ENCODE results near the gene ENTPD2.
"Not testable (repeated sequence)": the region's sequence is repeated elsewhere in the genome, so short reads cannot be mapped to it uniquely, and the experiment has no call there.

The ENTPD2 gene

DNA sequence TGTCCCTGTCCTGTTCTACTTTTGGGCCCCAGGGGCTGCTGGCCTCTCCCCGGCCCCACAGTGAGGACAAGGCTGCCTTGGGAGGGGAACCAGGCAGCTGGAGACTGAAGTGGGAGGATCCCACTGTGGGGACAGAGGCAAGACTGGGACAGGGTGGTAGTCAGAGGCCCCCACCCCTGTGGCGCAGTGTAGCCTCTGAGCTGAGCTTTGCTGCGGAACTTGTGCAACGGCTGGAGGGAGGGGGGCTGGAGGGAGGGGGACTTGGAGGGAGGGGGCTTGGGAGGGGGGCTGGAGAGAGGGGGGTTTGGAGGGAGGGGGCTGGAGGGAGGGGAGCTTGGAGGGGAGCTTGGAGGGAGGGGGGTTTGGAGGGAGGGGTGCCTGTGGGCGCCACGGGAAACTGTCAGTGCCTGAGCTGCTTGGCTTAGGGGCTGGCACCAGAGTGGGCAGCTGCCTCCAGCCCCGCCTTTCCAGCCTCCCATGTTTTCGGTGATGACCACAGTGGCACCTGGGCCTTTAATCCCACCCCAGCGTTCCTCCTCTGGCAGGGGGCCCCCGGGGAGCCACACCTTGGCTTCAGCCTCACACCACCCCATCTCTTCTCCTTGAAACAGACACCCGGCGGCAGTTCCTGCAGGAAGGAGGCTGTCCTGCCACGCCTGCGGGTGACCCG lies 19.7 kb downstream of the ENTPD2 start:
- no peaks in the 10 kb centered on the region for H3K36me3 Mint-ChIP-seq (ENCODE audit: low read depth)
- no peaks in the 10 kb centered on the region for H3K9me3 Mint-ChIP-seq
- H3K27ac Mint-ChIP-seq: peak overlapping the region; percentile 63
- no peaks in the 10 kb centered on the region for H3K27me3 Mint-ChIP-seq
- H3K4me3 Mint-ChIP-seq: peak overlapping the region; percentile 53
- peaks cover 47% of the 10 kb centered on the region for H3K4me1 Mint-ChIP-seq (ENCODE audit: low read depth)

DNA sequence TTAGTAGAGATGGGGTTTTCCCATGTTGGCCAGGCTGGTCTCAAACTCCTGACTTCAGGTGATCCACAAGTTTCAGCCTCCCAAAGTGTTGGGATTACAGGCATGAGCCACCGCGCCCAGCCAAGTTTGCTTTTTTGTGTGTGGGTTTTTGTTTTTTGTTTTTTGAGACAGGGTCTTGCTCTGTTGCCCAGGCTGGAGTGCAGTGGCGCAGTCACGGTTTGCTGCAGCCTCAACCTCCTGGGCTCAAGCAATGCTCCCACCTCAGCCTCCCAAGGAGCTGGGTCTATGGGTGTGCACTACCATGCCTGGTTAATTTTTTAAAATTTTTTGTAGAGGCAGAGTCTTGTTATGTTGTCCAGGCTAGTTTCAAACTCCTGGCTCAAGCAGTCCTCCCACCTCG lies 20.4 kb downstream of the ENTPD2 start:
- H3K36me3 Mint-ChIP-seq (ENCODE audit: low read depth); H3K27ac Mint-ChIP-seq; H3K9me3 Mint-ChIP-seq; H3K4me3 Mint-ChIP-seq; H3K27me3 Mint-ChIP-seq: not testable (repeated sequence)
- peaks cover 53% of the 10 kb centered on the region for H3K4me1 Mint-ChIP-seq (ENCODE audit: low read depth)

DNA sequence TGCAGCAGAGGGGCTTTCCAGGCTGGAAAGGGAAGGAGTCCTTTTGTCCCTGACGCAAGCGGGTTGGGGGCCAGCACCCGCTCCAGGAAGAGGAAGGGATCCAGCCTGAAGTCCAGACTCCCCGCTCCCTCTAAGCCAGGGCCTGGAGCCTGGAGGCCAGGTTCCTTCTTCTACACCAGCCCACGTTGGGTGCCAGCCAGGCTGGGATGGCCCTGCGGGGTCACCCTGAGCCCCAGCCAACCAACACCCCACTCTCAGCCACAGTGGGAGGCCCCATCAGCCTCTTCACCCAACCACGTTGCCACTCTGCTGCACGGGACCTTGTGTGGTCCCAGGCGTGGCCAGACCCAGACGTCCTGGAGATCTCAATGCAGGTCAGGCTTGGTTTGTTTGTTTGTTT lies 21.0 kb downstream of the ENTPD2 start:
- no peaks in the 10 kb centered on the region for H3K9me3 Mint-ChIP-seq
- no peaks in the 10 kb centered on the region for H3K27me3 Mint-ChIP-seq
- no peaks in the 10 kb centered on the region for H3K36me3 Mint-ChIP-seq (ENCODE audit: low read depth)
- peak overlapping the region; percentile 40 for H3K4me3 Mint-ChIP-seq
- H3K4me1 Mint-ChIP-seq (ENCODE audit: low read depth): peaks cover 53% of the 10 kb centered on the region
- H3K27ac Mint-ChIP-seq: no peak overlapping the region

DNA sequence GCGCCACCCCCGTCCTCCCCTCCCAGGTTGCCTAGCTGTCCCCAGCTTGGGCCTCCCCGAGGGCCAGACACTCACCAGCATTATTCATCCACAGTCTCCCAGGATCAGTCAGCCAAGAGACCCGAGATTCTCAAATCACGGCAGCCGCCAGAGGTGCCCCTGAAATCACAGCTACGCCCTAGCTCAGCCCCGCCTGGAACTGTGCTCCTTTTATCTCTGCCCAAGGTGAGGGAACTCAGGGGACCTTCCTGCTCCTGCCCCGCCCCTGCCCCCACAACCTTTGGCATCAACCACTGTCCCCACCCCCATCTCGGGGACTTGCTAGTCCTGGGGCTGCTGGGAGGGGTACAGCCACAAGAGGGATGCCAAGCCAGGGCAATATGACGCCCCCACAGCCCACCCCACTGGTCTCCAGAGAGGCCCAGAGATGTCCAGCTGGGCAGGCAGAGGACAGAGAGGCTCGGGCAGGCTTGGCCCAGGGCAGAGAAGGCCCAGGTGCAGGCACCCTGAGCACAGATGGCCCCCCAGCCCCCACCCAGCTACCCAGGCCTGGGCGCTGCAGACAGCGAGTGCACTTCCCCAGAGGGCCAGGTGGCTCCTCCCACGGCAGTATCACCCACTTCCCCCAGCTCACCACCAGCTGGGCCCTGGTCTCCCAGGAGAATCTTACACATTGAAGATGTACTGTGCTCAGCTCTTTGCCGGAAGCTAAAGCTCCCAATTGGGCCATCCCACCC lies 21.8 kb downstream of the ENTPD2 start, which contains the start of gene FUT7:
Gene FUT7, minus strand, starts transcription at position 185 of the 737 bp plus-strand sequence. Its CDS starts 97 bp downstream, at position 88.
- Mint-ChIP-seq H3K27ac (no peak within 1 kb of the TSS), H3K27me3 (no peaks in the 10 kb centered on the region), H3K36me3 (ENCODE audit: low read depth) (no peaks in the 10 kb centered on the region), H3K9me3 (no peaks in the 10 kb centered on the region), H3K4me1 (ENCODE audit: low read depth) (peaks cover 57% of the 10 kb centered on the region), H3K4me3 (peak within 1 kb of the TSS; percentile 47)

DNA sequence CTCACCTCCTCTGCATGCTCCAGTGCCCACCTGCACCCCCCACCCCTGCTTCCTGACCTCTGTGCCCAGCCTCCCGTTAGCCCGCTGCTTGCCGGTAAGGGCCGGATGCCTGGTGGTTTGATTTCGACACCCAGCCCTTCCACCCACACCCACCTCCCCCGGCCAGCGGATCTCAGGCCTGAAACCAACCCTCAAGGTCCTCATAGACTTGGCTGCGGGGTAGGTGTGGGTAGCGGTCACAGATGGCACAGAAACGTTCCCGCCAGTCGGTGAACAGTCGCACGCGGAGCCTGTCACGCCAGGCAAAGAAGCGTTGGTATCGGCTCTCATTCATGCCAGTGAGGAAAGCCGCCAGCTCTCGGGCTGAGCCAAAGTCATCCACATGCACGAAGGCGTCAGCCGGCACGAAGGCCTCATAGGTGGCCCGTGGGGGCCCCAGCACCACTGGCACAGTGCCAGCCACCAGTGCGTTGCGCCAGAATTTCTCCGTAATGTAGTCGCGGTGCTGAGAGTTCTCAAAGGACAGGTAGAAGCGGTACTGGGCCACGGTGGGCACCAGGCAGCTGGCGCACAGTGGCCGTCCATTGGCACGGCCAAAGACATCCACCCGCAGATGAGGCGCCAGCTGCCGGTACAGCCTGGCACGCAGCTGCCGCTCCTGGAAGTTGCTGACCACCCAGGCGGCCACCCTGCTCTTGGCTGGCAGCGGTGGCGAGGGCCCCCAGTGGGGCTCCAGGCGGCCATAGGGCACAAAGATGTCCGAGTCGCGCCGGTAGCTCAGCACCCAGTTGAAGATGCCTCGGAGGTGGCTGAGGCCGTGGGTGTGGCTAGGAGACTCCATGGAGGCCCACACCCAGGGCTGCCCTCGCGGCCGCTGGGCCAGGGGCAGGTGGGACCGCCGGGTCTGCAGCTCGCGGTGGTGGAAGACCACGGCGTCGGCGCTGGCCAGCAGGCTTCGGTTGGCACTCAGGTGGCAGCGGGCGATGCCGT lies 23.0 kb downstream of the ENTPD2 start:
- Mint-ChIP-seq H3K9me3 (no peaks in the 10 kb centered on the region), H3K36me3 (ENCODE audit: low read depth) (no peaks in the 10 kb centered on the region), H3K27ac (no peak overlapping the region), H3K27me3 (no peaks in the 10 kb centered on the region), H3K4me1 (ENCODE audit: low read depth) (peaks cover 57% of the 10 kb centered on the region), H3K4me3 (peak overlapping the region; percentile 33)

DNA sequence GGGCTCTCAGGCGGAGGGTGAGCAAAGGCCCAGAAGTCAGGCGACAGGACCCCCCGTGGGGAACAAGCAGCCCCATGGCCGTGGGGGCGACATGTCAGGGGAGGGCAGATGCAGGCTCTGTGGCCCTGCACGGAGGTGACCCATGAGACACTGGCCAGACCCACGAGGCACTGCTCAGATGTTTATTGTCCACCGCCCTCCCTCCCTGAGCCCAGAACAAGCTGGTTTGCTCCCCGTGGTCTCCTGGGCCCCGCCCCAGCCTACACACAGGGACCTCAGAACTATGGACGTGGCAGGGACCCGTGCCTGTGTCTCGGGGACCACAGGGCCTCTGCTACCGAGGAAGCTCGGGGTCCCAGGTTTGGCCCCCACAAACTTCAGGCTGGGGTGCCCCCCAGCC lies 23.9 kb downstream of the ENTPD2 start:
- peak overlapping the region; percentile 33 for H3K4me3 Mint-ChIP-seq
- H3K4me1 Mint-ChIP-seq (ENCODE audit: low read depth): peaks cover 56% of the 10 kb centered on the region
- H3K27ac Mint-ChIP-seq: no peak overlapping the region
- no peaks in the 10 kb centered on the region for H3K27me3 Mint-ChIP-seq
- no peaks in the 10 kb centered on the region for H3K9me3 Mint-ChIP-seq
- H3K36me3 Mint-ChIP-seq (ENCODE audit: low read depth): no peaks in the 10 kb centered on the region

DNA sequence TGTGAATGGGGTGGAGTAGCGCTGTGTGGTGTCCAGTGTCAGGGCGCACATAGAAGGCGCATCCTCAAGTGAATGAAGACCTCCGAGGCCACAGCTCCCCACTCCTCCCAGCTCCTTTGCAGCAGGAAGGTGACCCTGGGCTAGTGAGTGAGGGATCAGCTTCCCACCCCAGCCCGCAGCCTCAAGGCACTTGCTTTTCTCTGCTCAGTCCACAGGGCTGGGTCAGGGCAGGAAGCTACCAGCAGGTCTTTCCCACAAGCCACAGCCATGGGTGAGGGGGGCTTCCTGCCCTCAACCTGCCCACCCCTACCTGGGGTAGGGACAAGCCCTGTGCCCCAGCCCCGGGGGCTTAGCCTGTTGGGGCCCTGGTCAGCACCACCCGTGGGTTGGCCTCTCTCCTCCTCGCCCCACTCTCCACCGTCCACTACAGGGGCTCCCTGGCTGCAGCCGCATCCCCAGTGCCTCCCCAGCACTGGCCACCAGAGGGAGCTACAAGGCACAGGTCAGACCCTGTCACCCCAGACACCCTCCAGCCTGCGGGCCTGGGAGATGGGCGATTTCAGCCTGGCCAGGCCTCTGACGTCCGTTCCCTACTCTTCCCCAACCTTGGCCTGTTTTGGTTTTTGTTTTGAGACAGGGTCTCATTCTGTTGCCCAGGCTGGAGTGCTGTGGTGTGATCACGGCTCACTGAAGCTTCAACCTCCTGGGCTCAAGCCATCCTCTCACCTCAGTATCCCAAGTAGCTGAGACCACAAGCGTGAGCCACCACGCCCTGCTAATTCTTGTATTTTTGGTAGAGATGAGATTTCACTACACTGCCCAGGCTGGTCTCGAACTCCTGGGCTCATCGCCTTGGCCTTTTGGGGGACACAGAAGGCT lies 24.6 kb downstream of the ENTPD2 start:
- Mint-ChIP-seq H3K4me1 (ENCODE audit: low read depth) (peaks cover 49% of the 10 kb centered on the region), H3K4me3 (peak overlapping the region; percentile 66), H3K36me3 (ENCODE audit: low read depth) (no peaks in the 10 kb centered on the region), H3K9me3 (no peaks in the 10 kb centered on the region), H3K27me3 (no peaks in the 10 kb centered on the region), H3K27ac (peak overlapping the region; percentile 55)

DNA sequence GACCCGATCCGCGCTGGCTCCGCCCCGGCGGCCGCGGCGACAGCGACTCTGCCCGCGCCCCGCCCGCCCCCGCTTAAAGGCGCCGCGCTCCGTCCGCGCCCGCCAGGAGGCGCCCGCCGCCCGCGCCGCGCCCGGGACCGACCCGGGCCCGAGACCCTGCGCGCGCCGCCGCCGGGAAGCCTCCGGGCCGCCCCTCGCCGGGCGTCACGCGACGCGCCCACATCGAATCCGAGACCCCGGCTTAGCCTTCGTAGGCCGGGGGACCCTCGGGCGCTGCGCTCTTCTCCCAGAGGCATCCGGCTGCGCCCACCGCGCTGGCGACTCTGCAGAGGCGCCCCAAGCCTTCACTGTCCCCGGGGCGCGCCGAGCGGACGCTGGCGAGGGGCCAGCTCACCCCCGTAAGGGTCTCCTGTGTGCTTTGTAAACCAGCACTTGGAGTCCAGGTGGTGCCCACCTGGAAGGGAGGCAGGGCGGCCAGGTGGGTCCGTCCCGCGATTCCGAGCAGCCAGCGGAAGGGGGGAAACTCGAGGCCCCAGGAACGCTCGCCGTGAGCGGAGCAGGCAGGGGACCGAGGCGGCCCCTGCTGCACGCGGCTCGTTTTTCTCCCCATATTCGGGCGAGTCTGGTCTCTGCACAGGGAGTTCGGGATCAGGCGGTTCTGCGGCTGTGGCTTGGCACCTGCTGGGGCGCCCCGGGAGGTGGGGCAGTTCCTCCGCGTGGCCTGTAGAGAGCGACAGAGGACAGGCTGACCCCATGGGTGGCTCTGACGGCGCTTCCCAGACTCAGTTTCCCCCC lies 25.4 kb downstream of the ENTPD2 start:
- no peak overlapping the region for H3K27ac Mint-ChIP-seq
- no peaks in the 10 kb centered on the region for H3K27me3 Mint-ChIP-seq
- no peaks in the 10 kb centered on the region for H3K36me3 Mint-ChIP-seq (ENCODE audit: low read depth)
- peak overlapping the region; percentile 66 for H3K4me3 Mint-ChIP-seq
- H3K9me3 Mint-ChIP-seq: no peaks in the 10 kb centered on the region
- H3K4me1 Mint-ChIP-seq (ENCODE audit: low read depth): peaks cover 45% of the 10 kb centered on the region

DNA sequence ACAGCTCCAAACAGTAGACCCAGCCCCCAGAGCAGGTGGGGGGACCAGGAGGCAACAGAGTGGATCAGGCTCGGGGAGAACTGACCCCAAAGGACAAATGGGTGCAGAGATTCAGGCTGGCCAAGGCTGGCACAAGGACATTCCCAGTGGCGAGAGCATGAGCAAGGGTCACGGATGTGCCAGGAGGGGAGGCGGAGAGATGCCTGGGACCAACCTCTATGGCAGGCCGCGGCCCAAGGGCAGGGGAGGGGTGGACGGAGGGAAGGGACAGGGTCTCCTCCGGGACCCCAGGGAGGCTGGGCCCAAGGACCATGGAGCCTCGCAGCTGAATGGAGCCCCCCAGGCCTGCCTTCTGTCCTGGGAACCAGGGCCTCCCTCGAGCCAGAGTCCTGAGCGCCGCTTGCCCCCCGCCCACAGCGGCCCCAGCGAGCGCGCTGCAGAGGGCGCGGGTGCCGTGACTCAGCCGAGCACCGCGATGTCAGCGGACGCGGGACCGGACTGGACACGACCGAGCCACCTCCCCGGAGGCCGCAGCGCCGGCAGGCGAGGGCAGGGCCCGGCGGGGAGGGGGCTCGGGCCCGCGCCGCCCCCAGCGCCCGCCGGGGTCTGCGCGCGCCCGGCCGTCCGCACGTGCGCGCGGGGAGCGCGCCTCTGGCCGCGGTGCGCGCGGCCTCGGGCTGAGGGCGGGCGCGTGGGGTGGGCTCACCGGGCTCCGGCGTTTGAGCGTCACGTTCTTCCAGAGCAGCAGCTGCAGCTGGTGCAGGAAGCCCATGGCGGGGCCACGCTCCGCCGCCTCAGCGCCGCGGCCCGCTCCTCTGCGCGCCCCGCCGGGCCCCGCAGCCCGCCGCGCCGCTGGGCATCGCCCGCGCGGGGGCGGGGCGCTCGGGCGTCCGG lies 26.2 kb downstream of the ENTPD2 start, which contains the start of gene ABCA2:
Gene ABCA2, minus strand, starts transcription at position 869 of the 894 bp plus-strand sequence. Its CDS starts 97 bp downstream, at position 772.
- no peaks in the 10 kb centered on the region for H3K9me3 Mint-ChIP-seq
- H3K27me3 Mint-ChIP-seq: no peaks in the 10 kb centered on the region
- peak within 1 kb of the TSS; percentile 76 for H3K4me3 Mint-ChIP-seq
- peak within 1 kb of the TSS; percentile 18 for H3K27ac Mint-ChIP-seq
- H3K4me1 Mint-ChIP-seq (ENCODE audit: low read depth): peaks cover 36% of the 10 kb centered on the region
- no peaks in the 10 kb centered on the region for H3K36me3 Mint-ChIP-seq (ENCODE audit: low read depth)

DNA sequence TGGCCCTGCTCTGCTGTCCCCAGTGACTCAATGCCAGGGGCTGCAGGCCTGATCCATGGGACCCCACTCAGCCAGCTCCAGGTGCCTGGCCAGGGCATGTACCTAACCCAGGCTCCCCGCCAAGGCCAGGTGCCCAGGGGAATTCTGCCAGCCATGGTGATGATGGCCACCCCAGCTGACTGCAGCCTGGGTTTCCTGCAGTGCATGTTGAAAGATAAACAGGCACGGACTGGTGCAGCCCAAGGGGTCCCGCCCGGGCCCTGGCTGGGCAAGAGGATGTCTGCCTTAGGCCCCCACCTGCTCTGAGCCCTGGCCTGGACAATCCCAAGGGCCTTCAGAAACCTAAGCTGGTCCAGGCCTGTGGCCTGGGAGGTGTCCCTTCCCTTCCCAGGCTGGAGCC lies 27.0 kb downstream of the ENTPD2 start:
- Mint-ChIP-seq H3K27ac (no peak overlapping the region), H3K27me3 (no peaks in the 10 kb centered on the region), H3K36me3 (ENCODE audit: low read depth) (no peaks in the 10 kb centered on the region), H3K9me3 (no peaks in the 10 kb centered on the region), H3K4me3 (peak overlapping the region; percentile 76), H3K4me1 (ENCODE audit: low read depth) (peaks cover 30% of the 10 kb centered on the region)

DNA sequence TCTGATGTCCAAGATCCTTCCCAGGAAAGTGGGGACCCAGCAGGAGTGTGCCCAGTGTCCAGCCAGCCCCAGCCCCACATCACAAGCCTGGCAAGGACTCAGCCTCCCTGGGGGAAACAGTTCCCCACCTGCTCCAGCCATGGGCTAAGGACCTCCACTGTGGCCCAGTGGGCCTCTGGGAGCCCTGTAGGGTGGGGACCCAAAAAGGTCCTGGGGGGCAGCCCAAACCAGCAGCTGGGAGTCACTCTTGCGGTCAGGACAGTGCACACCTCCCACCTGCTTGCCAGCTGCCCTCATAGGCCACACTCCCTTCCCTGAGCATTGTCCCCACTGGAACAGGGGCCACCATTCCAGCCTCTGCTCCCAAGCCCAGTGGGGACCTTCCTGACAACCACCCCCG lies 27.5 kb downstream of the ENTPD2 start:
- Mint-ChIP-seq H3K36me3 (ENCODE audit: low read depth) (no peaks in the 10 kb centered on the region), H3K27ac (no peak overlapping the region), H3K4me3 (no peak overlapping the region), H3K4me1 (ENCODE audit: low read depth) (peaks cover 28% of the 10 kb centered on the region), H3K27me3 (no peaks in the 10 kb centered on the region), H3K9me3 (no peaks in the 10 kb centered on the region)

DNA sequence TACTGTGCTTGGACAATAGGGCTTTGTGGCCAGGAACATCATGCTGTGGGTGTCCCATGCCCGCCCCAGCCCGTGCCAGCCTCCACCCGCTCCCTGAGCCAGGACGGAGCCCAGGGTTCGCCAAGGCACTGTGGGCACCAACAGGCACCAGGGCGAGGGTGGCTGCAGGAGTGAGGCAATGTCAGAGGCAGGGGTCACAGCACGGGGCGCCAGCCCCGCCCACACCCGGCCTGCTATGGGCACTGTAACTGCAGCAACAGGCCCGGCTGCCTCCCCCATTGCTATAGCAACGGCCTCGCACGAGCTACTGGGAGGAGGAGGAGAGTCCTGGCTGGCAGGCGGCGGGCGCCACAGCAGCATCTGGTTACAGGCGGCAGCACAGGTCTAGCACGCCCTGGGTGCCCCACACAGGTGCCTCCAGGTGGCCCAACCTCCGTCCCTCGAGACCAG lies 28.3 kb downstream of the ENTPD2 start:
- H3K4me1 Mint-ChIP-seq (ENCODE audit: low read depth): peaks cover 22% of the 10 kb centered on the region
- H3K27me3 Mint-ChIP-seq: no peaks in the 10 kb centered on the region
- no peaks in the 10 kb centered on the region for H3K36me3 Mint-ChIP-seq (ENCODE audit: low read depth)
- H3K27ac Mint-ChIP-seq: no peak overlapping the region
- no peak overlapping the region for H3K4me3 Mint-ChIP-seq
- H3K9me3 Mint-ChIP-seq: no peaks in the 10 kb centered on the region

Measured in stimulated activated naive CD8-positive, alpha-beta T cell treated with anti-CD3 and anti-CD28 coated beads, Interleukin-15, Interleukin-2, amounts not matched to agents 100 ng/mL and 50 ng/mL, for 24 hours (primary cell).